Stimulated activated CD4-positive, alpha-beta T cell treated with anti-CD3 and anti-CD28 coated beads, Interleukin-15, amount 100 ng/mL, for 24 hours (primary cell): ENCODE data around the gene SLC35B1.
"Not testable (repeated sequence)": the region's sequence is repeated elsewhere in the genome, so short reads cannot be mapped to it uniquely, and the experiment has no call there.

ENCODE experiments used
- DNase-seq: peaks from one replicate; pipeline ENCODE4 v3.0.0-alpha.2; 2020

SLC35B1 gene

GRCh38 chr17:49699966-49700575, 7.7 kb downstream of the SLC35B1 start:
- no peak for DNase-seq

GRCh38 chr17:49698005-49698404, 9.8 kb downstream of the SLC35B1 start:
- no peak for DNase-seq

- peak; percentile 81 for DNase-seq
Measured at GRCh38 chr17:49696233-49696761, 11.5 kb downstream of the SLC35B1 start.

- no peak for DNase-seq
Measured at GRCh38 chr17:49695698-49696232, 12.0 kb downstream of the SLC35B1 start.

GRCh38 chr17:49694847-49695697, 12.7 kb downstream of the SLC35B1 start:
- DNase-seq: peak; percentile 81

GRCh38 chr17:49692751-49693150, 15.0 kb downstream of the SLC35B1 start:
- DNase-seq: no peak

GRCh38 chr17:49691677-49692191, 16.0 kb downstream of the SLC35B1 start:
- DNase-seq: no peak

GRCh38 chr17:49691086-49691676, 16.6 kb downstream of the SLC35B1 start:
- no peak for DNase-seq

- no peak for DNase-seq
Measured at GRCh38 chr17:49690256-49690655, 17.5 kb downstream of the SLC35B1 start.

GRCh38 chr17:49688848-49689247, 18.9 kb downstream of the SLC35B1 start:
- no peak for DNase-seq

GRCh38 chr17:49687878-49688491, 19.8 kb downstream of the SLC35B1 start:
- DNase-seq: no peak

- DNase-seq: no peak
Measured at GRCh38 chr17:49681106-49681979, 26.4 kb downstream of the SLC35B1 start.

GRCh38 chr17:49680314-49680713, 27.4 kb downstream of the SLC35B1 start:
- DNase-seq: no peak

- peak; percentile 99 for DNase-seq
Measured at GRCh38 chr17:49677933-49678847, 29.6 kb downstream of the SLC35B1 start, which contains the start of gene SPOP. Gene SPOP (minus strand): TSS chr17:49678097. CDS start chr17:49622810, 55,287 bp downstream.

GRCh38 chr17:49677134-49677932, 30.4 kb downstream of the SLC35B1 start:
- peak; percentile 98 for DNase-seq

- no peak for DNase-seq
Measured at GRCh38 chr17:49676276-49676868, 31.4 kb downstream of the SLC35B1 start.

GRCh38 chr17:49674507-49674906, 33.3 kb downstream of the SLC35B1 start:
- no peak for DNase-seq

- not testable (repeated sequence) for DNase-seq
Measured at GRCh38 chr17:49673679-49674078, 34.1 kb downstream of the SLC35B1 start.

GRCh38 chr17:49670641-49671040, 37.1 kb downstream of the SLC35B1 start:
- no peak for DNase-seq
